HG02588 (cell line): ENCODE data around the gene ALOXE3.

ENCODE experiments used
- ATAC-seq: cut with Tn5 transposase; IDR thresholded peaks from one replicate; pipeline ENCODE4 v1.9.1; 2021; ENCODE audit warnings: mild to moderate bottlenecking, moderate library complexity; ENCODE audit not compliant: unreplicated experiment

The ALOXE3 gene

DNA sequence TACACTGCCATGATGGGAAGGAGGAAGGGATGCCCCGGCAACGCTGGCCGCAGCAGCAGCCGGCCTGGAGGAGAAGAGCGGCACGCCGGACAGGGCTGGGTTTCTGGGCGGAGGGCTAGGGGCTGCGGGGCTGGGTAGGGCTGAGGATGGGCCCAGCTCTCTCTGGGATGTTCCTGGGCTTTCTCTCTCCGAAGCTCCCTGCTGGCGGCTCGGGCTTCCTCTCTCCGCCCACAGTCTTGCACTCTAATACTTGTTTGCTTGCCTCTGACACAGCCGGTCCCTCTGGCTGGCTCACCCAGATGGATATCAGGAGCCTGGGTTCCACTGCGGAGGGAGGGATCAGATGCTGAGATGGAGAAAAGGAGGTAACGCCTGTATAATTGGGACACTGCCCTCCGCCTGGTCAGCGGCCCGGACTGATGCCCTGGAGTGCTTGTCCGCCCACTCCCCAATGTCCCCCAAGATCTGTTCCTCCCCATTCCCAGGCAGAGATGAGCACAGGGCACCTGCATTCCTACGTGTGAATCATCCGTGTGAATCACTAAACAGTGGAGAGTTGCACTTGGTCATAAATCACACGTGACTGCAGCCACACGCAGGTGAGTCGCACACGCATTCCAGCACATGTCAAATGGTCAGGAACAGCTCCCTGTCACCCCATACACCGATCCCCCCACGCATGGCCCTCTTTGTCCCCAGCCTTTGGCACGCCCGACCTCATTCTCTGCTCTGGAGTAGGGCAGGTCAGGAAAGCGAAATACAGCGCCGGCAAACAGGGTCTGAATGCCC lies at the start of gene ALOXE3:
Gene ALOXE3, minus strand, starts transcription at position 535 of the 789 bp plus-strand sequence. Its CDS starts 524 bp downstream, at position 11.
- ATAC-seq = no peak

DNA sequence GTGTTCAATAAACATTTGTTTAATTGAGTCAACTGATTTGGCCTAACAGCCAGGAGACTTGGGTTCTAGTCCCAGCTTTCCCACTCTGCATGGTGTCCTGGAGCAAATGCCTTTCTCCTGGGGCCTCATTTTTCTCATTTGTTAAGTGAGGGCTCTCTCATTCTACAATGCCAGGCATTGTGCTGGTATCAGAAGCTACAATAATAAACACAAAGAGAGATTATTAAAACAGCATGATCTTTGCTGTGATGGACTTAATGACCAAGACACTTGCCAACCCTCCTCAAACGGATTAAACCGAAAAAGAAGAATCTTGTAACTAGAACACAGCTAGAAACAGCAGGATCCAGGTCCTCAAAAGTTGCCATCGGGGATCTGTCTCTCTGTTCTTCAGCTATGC lies 49.2 kb upstream of the ALOXE3 start:
- no peak for ATAC-seq

DNA sequence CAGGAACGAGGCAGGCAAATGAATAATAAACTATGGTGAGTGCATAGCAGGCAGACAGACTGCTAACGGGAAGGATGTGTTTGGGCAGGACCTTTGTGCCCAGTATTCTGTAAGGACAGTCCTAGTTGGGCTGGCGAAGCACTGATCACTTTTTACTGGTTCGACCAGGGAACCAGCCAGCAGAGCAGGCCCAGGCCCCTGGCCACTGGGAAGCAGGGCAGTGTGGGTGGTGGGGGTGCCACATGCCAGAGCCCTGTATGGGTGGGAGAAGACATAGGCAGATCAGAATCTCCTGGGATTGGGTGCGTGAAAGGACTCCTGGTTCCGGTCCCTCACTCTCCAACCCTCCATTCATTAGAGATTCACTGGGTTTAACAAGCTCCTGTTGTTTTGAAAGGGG lies 48.4 kb upstream of the ALOXE3 start:
- no peak for ATAC-seq

DNA sequence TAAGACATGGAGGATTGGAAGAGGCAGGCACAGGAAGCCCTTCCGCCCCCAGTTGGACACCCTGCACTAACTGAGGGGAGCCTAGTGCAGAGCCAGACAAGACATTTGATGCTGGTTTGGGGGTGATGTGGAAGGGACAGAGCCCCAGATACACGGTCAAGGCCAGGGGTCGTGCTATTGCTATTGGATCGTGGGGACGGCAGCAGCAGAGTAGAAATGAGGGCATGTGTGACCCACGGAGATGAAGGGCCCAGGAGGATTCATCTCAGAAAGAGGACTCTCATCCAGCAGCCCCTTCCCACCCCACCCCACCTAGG lies 46.5 kb upstream of the ALOXE3 start:
- no peak for ATAC-seq

DNA sequence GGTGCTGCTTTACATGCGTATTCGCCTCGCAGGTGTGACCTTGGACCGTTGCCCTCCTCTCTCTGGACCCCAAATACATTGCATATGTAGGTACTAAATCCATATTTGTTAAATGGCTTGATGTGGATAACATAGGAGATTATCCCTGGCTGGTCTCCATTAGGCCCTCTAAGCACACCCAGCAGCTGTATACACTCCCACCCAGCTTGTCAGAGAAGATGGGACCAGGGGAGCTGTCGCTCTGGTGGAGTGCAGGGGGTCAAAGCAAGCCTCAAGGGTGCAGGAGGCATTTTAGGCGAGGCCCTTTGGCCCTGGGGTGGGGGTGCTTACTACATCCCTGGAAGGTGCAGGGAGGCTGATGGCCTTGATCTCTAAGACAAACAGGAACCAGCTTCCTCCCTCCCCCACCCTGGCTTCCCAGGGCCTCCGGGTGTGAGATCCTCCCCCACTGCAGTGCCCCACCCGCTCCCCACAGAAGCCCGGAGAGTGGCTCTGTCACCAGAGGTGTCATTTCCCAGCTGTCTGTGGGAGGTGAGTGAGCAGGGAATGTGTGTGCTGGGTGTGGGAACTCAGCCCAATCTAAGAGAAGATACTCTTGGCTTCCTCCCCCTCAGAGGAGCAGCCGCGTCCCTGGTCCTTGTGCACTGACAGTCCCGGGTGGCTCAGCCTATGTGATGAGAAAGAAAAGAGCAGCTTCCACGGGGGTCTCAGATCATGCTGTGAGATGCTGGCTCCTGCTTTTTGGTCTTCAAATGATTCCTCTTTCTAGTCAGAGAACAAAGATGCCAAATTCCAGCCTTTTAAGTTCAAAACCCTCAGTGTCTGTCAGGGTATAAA lies 45.9 kb upstream of the ALOXE3 start:
- ATAC-seq = no peak

DNA sequence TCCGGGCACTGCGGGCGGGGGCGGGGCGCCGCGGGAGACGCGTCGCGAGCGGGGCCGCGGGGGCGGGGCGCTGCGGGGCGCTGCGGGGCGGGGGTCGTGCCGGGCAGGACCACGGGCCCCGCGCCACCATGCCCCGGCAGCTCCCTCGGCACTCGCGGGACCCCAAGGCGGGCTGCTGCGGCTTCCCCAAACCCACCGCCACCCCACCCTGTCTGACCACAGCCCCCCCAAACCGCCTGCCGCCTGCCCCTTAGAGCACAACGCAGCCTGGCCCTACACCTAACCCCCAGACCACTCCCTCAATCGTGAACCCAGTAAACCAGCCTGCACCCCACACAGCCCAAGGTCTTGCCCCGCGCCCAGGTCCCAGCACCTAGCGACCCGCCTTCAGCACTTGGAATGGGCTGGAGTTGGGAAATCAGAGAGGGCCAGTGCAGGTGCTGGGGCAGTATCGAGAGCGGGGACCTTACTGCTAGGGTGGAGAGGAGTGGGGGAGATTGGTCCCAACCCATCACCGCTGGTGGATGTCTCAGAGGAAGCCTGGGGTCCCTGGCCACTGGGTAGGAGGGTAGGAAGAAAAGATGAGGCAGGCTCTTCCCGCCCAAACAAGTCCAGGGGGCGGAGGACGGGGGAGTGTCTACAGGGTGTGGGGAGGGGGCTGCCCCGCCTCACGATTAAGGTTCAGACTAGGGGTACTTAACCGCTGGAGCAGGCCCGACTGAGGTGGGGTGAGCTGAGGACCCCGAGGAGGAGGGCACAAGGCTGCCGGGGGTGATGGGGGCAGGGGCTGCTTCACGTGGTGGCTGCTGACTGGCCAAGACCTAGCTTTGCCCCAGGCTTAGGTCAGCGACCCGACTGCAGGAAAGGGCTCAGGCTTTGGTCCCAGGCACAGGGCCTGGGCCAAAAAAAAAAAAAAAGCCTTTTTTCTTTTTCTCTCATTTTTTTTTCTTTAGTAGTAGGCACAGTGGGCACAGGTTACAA lies 45.0 kb upstream of the ALOXE3 start:
- ATAC-seq = no peak

DNA sequence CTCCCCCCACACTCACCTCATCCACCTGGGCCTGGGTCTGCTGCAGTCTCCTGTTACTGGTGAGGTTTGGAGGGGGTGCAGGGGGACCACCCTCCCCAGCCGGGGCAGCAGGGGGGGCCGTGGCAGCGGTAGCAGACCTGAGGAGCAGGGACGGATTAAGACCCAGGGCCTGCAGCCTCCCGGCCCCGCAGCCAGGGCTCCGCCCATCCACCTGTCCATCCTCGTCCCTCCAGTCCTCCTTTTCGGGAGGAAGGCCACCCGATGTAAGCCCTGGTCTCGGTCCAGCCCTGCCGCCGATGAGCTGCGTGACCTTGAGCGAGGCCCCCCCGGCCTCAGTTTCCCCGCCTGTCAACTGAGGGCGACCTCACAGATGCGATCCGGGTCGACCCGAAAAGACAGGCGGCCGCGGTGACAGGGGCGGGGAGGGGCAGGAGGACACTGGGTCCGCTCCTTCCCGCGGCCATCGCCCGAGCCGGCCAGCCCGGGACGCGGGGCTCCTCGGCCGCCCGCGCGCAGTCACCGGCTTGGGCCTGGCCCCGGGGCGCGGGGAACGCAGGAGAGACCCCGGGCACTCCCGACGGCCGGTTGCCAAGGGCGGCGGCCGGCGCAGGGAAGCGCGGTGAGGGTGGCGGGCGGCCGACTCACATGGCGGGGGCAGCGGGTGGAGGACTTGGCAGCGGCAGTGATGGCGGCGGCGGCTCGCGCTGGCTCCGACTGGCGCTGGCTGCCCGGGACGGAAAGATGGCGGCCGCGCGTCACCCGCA lies 44.1 kb upstream of the ALOXE3 start, which contains the start of gene VAMP2:
Gene VAMP2, minus strand, starts transcription at position 716 of the 764 bp plus-strand sequence. Its CDS starts 69 bp downstream, at position 647.
- peak; percentile 41 for ATAC-seq

DNA sequence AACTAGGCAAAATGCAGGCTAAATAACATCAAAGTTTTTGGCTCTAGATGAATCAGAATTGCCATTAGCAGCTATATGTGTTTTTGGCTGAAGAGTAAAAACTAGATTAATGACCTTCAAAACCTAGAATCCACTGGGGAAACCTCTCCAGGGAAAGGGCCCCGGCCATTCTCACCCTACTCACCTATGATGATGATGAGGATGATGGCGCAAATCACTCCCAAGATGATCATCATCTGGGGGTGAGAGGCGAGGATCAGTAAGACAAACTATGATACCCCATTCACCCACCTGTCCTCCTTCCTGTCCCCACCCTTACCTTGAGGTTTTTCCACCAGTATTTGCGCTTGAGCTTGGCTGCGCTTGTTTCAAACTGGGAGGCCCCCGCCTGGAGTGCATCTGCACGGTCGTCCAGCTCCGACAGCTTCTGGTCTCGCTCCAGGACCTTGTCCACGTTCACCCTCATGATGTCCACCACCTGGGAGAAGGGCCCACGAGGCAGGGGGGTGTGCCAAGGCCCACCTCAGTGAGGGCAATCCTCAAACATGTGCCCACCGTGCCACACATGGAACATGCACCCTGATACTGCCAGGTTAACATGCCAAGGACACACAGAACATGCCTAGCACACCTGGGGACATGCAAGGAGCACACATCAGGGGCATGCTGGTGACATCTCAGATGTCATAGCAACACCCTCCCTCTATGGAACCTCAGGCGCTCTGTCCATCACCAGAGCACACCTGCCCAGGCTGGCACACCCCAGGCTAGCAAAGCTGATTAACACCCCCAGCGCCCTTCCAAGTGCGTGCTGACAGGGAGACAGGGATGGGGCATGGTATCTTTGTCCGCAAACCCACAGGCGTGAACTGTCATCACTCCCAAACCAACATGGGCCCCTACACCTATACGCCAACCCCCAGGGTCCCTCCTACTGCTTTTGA lies 43.2 kb upstream of the ALOXE3 start:
- ATAC-seq = no peak

DNA sequence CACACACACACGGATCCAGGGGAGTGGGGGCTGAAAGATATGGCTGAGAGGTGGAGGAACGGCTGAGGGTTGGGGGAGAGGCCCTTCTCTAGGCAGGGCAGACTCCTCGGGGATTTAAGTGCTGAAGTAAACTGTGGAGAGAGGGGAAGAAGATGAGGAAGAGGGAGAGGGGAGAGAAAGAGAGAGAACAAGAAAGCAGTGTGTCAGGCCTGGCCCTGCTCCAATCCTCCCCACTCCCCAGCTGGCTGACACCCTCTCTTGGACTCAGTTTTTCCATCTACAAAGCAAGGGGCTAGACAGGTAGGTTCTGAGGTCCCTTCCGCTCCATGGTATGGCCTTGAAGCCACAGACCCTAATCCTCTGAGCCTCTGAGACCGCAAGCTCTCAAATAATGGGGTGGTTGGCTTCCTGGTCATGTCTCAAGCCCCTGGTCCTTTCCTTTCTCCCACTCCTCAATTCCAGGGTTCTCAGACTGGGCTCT lies 42.5 kb upstream of the ALOXE3 start:
- ATAC-seq = no peak

DNA sequence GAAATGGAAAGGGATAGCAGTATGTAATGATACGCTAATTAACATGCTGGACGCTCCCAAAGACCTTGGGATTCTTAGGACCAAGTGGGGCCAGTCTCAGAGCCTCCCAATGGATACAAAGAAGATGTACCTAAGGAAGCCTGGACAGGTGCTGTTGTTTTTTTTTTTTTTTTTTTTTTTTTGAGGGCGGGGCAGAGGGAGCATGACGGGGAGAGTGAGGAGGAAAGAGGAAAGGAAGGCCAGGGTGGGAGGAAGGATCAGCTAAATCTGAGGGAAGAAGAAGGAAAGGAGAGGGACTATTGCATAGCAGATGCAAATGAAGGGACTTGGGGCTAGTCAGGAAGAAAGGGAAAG lies 41.9 kb upstream of the ALOXE3 start:
- ATAC-seq = no peak

DNA sequence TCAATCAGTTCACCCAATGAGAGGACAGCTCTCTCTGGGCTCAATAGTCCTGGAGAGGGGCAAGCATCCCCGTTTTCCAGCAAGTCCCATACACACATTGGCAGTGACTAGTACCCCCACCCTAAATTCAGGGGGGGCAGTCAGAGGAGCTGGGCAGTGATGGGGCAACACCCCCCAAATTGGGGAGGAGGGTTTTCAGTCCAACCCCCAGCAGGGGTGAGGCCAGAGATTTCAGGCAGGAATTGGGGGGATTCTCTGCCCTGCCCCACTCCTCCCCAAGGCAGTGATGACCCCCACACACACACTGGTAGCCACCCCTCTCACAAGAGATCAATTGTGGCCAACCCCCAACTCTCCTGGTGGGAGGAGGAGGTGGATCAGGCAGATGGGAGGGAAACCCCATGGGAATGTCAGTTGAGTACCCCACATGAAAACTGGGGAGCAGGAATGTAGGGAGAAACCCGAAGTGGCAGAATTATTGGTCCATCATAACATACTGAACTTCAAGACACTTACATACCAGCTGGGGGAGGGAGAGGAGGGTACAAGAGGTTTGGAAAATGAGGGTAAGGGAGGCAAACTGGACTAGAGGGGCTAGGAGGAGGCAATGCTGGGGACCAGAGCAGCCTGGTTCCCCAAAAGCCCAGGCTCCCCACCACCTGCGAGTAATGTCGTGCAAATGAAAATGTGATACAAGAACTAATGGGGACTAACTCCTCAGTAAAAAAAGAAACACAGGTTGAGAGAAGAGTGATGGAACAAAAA lies 41.3 kb upstream of the ALOXE3 start:
- no peak for ATAC-seq

DNA sequence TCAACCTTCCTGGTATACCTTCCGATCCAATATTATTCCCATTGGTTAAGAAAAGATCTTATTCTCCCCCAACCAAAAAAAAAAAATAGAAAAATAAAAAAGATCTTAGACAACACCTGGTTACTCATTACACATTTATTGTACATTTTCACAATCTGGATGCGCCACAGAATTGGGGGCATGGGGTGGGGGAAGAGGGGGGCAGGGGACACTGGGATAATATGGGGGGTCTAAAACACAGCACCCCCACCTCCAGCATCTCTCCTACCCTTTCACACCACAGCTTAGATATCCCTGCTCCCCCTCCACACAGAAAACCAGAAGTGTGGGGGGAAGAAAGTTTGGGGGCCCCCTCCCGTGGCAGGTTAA lies 40.7 kb upstream of the ALOXE3 start:
- ATAC-seq = no peak

DNA sequence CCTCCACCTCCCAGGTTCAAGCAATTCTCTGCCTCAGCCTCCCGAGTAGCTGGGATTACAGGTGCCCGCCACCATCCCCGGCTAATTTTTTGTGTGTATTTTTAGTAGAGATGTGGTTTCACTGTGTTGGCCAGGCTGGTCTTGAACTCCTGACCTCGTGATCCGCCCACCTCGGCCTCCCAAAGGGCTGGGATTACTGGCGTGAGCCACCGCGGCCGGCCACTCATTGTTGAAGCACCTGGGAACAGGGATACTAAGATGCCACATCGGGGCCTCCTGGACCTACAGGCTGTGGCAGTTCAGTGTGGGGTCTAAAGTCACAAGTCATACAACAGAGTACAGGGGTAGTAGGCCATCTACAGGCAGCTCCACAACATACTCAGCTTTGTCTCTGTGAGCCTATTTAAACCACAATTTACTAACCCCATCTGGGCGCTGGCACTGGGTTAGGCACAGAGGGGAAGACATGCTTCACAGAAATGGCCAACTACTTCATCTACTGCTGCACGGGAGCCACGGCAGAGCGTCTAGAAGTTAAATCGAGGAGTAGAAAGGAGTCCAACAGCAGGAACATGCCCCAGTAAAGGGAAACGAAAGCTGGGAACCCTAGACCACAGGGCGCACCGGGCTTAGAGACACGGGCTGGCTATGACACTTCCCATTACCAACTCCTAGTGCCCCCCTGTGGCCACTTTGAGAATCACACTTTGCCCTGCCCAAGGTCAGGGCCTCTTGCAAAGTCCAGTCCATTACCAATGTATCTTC lies 40.1 kb upstream of the ALOXE3 start:
- ATAC-seq = no peak

DNA sequence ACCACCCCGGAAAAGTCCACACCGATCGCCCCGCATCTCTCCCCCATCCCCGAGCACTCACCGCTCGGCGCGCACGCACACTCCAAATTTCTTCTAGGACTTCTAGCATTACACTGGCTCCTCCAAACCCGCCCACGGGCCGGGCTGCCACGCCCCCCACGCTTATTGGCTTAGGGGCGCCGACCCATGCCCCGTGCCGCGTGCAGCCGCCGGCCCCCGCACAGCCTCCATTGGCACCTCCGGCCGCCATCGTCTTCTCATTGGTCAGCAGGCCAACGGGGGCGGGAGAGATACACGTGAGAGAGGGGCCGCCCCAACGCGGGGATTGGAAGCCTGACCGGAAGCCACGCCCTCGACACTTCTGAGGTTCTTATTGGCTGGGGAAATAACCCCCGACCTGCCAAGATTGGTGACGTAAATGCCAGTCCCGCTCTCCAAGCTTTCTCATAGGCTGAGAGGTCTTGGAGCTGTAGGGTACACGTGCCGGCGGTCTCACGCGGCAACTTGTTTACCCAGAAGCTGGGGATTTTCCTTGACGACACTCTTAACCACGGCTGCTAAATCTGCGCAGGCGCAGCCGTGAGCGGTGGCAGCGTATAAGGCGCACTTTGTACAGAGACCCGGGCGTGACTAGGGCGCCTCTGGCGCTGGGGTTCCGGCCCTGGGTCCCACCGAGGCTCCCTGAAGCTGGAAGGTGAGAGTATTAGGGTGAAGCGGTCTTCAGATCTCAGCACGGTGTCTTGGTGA lies 38.1 kb upstream of the ALOXE3 start:
- peak; percentile 76 for ATAC-seq

DNA sequence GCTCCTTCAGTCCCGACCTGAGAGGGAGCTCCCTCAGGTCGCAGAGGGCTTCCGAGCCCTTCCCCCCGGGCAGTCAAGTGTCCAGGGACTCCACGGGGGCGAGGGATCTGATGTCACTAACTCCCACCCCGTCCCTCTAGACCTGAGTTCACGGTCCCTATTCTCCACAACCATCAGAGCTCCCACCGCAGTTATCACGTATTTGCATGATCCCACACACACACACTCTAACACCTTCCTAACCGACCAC lies 37.6 kb upstream of the ALOXE3 start:
- no peak for ATAC-seq

DNA sequence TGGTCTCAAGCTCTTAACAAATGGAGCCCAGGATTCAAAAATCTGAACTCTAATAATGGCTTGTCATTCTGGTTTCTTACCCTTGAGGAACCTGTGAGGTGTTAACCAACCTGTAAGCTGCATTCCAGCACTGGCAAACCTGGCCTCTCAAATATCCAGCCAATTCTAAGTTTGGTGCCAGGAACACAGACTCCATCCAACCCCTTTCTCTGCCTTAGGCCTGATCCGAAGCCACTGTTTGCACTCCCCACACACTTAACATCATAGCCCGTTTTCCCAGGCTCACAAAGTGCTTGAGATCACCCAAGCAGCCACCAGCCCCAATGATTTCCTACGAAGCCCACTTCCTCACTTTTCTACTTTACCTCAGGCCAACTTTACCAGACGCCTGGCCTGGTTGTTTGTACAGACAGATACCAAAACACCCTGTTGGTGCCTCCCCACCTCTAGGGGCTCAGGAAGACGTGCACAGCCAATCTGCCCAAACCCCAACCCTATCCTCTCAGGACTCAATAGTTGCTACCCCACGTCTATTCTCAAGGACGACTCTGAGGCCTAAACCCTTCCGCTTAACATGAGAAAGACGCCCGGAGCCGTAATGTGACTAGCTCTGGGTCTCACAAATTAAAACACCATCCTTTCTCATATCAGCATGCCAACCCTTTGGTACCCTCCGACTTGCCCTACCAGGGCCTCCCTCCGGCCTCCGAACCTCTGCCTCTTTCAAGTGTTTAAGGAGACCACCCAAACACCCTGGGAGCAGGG lies 37.1 kb upstream of the ALOXE3 start:
- no peak for ATAC-seq
